ENCODE data around the gene PER1. TPM values are rescaled to one million over a fixed set of nuclear protein-coding genes. Genes with fewer than 3 reads are reported as not detected.

Gene PER1
- total RNA-seq, 1 donor from 2014 or later = 83.3 TPM

- DNase-seq = no peak
Measured at GRCh38 chr17:8154608-8155155, 2.5 kb upstream of the PER1 start.

- DNase-seq = peak; percentile 100
Measured at GRCh38 chr17:8153957-8154607, 1.9 kb upstream of the PER1 start.

DNA sequence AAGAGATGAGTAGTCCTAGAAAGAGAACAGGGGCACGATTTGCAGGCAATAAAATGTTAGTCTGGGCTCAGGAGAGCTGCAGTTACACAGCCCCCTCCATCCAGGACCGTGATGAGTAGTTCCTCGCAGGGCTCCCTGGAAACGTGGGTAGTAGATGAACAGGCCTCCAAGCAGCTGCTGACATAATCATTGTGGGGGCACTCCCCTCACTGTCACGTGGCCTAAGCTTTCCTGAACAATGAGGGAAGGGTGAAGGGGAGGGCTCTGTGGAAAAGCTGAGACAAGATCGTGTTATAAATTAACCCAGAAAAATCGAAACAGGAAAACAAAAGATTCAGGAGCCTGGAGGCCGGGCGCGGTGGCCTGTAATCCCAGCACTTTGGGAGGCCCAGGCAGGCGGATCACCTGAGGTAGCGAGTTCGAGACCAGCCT lies 1.3 kb upstream of the PER1 start:
- DNase-seq = peak; percentile 94

DNA sequence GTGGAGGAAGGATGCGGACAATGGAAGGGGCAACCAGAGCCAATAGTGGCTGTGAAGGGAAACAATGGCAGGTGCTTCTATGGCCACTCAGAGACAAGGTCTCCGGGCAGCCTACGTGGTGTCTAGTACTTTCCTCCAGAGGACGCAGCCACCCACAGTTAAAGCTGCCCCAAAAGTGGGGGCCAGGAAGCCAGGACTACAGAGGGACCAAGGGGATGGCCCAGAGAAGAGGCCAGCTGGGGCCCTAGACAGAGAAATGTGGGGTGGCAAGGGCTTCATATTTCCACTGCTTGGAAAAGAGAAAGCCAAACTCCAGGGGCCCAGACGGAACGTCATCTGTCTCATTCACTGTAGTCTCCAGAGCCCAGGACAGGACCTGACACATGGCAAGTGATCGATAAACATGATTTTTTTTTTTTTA lies 837 bp upstream of the PER1 start:
- peak; percentile 44 for DNase-seq

DNA sequence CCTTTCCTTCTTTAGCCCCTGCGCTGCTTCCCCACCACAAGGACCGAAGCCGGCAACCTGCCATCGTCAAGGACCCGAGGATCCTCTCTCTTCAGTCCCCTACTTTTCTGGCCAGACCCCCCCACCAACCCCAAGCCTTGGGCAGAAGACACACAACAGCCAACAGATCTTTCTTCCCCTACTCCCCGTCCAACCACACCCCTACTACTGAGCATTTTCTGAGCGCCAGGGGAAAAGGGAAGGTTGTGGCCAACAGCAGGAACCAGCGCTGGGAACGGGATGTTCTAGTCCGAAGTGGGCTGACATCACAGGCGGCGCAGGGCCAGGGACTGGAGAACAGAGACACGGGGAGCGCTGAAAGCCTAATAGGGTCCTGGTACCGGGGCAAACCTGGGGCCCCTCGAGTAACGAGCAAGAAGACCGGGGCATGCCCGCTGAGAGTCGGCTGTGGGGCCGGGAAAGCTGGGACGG lies 528 bp downstream of the PER1 start:
- peak; percentile 90 for DNase-seq

GRCh38 chr17:8151120-8151640 lies 1.0 kb downstream of the PER1 start:
- DNase-seq = peak; percentile 97

DNA sequence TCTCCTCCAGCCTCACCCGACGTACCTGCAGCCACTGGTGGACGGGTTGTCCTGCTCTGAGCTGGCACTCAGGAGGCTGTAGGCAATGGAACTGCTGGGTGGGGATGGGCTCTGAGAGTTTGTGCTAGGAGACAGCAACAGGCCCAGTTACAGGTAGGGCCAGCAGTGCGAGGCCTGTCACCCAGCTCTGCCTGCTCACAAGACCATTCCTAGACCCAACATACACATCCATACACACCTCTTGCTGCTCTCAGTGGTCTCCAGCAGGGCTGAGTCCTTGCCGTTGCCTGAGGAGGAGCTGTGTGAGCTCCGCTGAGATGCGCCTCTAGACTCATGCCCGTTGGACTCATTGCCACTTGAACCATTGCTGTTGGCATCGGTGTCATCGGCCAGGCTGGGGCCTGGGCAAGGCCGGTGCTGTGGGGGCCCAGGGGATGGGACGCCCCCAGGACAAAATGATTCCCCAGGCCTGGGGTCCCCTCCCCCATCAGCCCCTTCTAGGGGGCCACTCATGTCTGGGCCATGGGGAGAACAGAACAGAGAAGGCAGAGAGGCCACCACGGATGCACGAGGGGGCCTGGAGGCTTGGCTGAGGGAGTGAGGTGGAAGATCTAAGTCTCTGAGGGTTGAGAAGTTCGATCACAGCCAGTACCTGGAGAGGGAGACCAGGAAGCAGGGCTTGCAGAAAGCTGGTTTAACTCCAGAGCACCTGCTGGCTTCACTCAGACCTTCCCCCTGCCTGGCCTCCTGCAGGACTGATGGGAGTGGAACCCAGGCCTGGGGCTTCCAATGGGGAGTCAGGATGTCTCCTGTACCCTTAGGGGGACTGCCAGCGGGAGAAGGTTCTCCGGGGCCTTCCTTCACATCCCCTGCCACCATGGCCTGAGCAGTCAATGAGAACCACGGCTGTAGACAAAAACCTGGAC lies 1.7 kb downstream of the PER1 start:
- DNase-seq = peak; percentile 81

- DNase-seq = no peak
Measured at GRCh38 chr17:8149419-8150193, 2.6 kb downstream of the PER1 start.

DNA sequence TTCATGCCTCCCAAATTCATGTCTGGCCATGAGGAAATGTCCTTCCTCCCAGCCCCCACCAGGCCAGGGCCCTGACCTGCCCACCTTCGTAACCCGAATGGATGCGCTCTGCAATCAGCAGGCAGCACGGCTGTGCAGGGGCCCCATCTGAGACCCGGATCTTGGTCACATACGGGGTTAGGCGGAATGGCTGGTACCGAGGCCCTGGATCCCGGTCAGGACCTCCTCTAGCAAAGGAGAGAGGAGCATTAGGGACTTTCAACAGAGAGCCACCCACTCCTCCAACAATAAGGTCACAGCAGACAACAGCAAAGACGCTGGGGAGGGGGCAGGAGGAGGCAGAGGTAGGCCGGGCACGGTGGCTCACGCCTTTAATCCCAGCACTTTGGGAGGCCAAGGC lies 3.6 kb downstream of the PER1 start:
- no peak for DNase-seq

- no peak for DNase-seq
Measured at GRCh38 chr17:8147805-8148404, 4.3 kb downstream of the PER1 start.

GRCh38 chr17:8147141-8147804 lies 4.9 kb downstream of the PER1 start:
- DNase-seq = no peak

DNA sequence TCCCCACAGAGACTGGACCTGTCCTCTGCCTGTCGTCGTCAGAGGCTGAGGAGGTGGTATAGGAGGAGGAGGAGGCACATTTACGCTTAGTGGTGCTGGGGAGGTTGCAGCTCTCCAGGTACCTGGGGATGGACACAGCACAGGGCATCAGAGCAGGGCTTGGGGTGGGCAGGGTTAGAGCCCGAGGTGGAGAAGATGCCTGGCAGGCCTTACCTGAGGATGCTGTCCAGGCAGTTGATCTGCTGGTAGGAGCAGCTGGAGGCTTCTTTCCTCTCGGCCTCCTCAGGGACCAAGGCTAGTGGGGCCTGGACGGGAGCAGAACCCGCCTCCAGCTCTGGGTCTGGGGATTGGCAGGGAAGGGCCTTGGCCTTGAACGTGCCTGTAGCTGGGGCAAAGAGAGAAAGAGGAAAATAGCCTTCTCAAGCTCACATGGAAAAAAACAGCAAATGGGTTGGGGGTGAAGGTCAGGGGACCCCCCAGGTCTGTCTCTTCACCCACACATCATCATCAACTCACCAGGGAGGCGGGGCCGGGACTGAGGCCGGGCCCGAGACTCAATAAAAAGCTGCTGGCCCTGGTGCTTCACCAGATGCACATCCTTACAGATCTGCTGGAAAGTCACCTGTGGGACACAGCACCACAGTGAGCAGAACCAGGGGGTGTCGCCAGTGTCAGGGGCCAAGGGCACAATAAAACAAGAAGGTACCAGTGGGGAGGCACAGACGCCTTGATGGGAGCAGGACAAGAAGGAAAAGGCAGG lies 5.6 kb downstream of the PER1 start:
- DNase-seq = no peak

DNA sequence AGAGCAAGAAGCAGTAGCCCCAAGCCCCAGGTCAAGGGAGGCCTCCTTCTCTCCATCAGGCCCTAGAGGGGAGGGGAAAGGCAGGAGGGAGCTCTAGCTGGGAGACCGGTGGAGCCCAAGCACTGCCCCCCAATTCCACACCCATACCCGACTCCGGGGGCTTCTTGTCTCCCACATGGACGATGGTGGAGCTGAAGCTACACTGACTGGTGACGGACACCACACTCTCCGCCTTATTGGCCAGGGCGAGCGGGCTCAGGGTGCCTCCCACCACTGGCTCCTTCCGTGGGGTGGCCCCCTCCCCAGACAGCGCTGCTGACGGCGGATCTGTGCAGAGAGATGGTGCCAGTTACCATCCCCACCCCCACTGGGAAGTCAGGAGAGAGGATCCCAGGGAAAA lies 6.4 kb downstream of the PER1 start:
- no peak for DNase-seq

DNA sequence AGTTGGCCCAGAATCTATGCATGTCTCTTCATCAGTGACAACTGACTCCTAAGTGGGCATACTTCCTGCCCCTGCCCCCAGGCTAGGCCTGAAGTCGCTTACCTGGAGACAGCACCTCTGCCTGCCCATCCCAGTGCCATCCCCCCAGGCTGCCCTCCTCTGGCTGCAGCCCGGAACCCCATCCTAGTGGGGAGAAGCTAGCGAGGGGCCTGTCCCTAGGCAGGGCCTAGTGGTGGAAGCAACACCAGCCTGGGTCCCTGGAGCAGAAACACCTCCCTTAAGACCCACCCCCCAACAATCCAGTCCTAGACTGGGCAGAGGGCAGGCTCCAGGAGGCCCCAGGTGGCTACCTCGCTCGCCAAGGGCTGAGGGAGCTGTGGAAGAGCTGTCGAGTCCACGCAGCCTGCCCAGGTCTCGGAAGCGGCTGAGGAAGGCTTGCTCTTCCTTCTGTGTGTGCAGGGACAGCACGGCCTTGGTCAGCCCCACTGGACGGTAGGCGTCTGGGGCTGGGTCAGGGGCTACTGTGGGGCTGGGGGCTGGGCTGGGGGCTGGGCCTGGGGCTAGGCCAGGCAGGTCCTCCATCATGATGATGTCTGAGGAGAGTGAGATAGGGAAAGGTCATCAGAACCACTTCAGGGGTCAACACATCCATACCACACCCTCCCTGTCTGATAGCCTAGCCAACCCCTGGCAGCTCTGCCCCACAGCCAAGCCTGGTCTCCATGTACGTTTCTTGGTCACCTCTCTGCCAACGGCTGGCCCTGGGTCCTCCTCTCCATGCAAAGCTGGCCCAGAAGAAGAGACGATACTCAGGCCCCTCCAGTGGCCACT lies 7.6 kb downstream of the PER1 start:
- DNase-seq = no peak

GRCh38 chr17:8143581-8144400 lies 8.4 kb downstream of the PER1 start:
- no peak for DNase-seq

DNA sequence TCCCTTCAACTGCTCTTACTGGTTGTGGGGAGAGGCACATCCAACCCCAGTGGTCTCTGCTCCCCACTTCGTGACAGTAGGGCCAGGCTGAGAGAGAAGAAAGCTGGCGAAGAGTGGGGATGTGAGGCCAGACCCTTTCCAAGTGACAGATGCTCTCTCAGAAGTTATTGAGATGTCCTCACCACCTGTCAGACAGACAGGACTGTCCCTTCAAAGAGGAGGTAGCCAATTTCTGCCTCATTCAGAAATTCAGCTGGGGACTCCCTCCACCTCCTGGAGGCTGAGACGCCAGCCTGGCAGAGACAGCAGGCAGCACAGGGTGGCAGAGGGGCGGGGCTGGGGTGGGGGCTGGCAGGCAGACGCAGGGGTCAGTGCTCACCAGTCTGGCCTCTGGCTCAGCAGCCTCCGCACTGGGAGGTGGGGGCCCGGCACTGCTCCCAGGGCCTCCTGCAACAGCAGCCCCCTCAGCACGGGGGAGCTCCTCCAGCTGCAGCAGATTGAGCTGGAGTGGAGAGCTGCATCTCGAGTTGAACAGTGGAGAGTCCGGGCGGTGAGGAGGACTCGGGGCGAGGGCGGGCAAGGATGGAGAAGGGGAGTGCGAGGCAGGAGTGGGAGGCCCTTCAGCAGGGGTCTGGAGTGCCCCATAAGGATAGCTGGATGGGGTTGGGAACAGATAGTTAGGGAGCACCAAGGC lies 9.2 kb downstream of the PER1 start:
- peak; percentile 0 for DNase-seq

- no peak for DNase-seq
Measured at GRCh38 chr17:8142158-8142886, 9.9 kb downstream of the PER1 start.

All from tongue (tissue), 2 donors.